Activated CD8-positive, alpha-beta memory T cell treated with anti-CD3 and anti-CD28 coated beads for 48 hours (primary cell): ENCODE data around the gene IL13.

ENCODE experiments used
- DNase-seq, 3 experiments: peaks; one replicate each; pipeline ENCODE4 v3.0.0-alpha.2; 2020; ENCODE audit warnings: low read depth in 2 of 3, low spot score in 2 of 3

The IL13 gene

GRCh38 chr5:132655821-132656773, 1.9 kb upstream of the IL13 start:
- DNase-seq = no peak

GRCh38 chr5:132656774-132657355, 1.1 kb upstream of the IL13 start:
- no peak for DNase-seq

GRCh38 chr5:132658381-132659302, 669 bp downstream of the IL13 start:
- no peak for DNase-seq

- no peak for DNase-seq
Measured at GRCh38 chr5:132659598-132660493, 1.9 kb downstream of the IL13 start.

GRCh38 chr5:132661231-132662003, 3.4 kb downstream of the IL13 start:
- no peak for DNase-seq

- DNase-seq = no peak
Measured at GRCh38 chr5:132662004-132662401, 4.0 kb downstream of the IL13 start.

GRCh38 chr5:132662925-132663770, 5.2 kb downstream of the IL13 start:
- DNase-seq = peak in 1 of 3 experiments; percentile 61

GRCh38 chr5:132663771-132664695, 6.1 kb downstream of the IL13 start:
- no peak for DNase-seq

- no peak for DNase-seq
Measured at GRCh38 chr5:132664696-132665209, 6.8 kb downstream of the IL13 start.

GRCh38 chr5:132665574-132666080, 7.7 kb downstream of the IL13 start:
- no peak for DNase-seq

GRCh38 chr5:132666310-132667123, 8.5 kb downstream of the IL13 start:
- no peak for DNase-seq

- no peak for DNase-seq
Measured at GRCh38 chr5:132667309-132667708, 9.3 kb downstream of the IL13 start.

GRCh38 chr5:132667761-132668705, 10.1 kb downstream of the IL13 start:
- no peak for DNase-seq

GRCh38 chr5:132668706-132669454, 10.9 kb downstream of the IL13 start:
- DNase-seq = no peak

GRCh38 chr5:132669455-132669820, 11.5 kb downstream of the IL13 start:
- DNase-seq = no peak
